Right lung (tissue), 5 donors: Measurements from ENCODE around the gene PREP. TPM values are rescaled to one million over a fixed set of nuclear protein-coding genes. Genes with fewer than 3 reads are reported as not detected.
"Not testable (repeated sequence)": the region's sequence is repeated elsewhere in the genome, so short reads cannot be mapped to it uniquely, and the experiment has no call there.

Experiments
- DNase-seq, 2 donors: peaks; one replicate each; pipeline ENCODE4 v3.0.0-alpha.2; 2013
- polyA plus RNA-seq, 5 donors: library from polyadenylated mRNA; unstranded; fragments of 120-200 nt; gene quantifications; one replicate each; pipeline versions ENCODE4 v1.2.1 to v1.2.3, GENCODE V29; 2013; ENCODE audit warnings: inconsistent platforms in 1 of 5, low replicate concordance in 1 of 5; ENCODE audit not compliant: insufficient read length in 5 of 5, insufficient read depth in 1 of 5

The PREP gene
- polyA plus RNA-seq, 5 donors = 33.2 to 39.5 (median 37.5) TPM

- DNase-seq = peak in 1 of 2 donors; percentile 7
Observed at GRCh38 chr6:105272786-105273185, 130.1 kb downstream of the PREP start.

- no peak for DNase-seq
Observed at GRCh38 chr6:105270511-105270910, 132.4 kb downstream of the PREP start.

- no peak for DNase-seq
Observed at GRCh38 chr6:105269390-105269789, 133.5 kb downstream of the PREP start.

GRCh38 chr6:105263685-105264610 is 138.9 kb downstream of the PREP start:
- no peak for DNase-seq

- no peak for DNase-seq
Observed at GRCh38 chr6:105259913-105260889, 142.7 kb downstream of the PREP start.

- DNase-seq = no peak
Observed at GRCh38 chr6:105258816-105259215, 144.1 kb downstream of the PREP start.

- peak in 1 of 2 donors; percentile 14 for DNase-seq
Observed at GRCh38 chr6:105257340-105257739, 145.5 kb downstream of the PREP start.

GRCh38 chr6:105256619-105257018 is 146.3 kb downstream of the PREP start:
- no peak for DNase-seq

- DNase-seq = no peak
Observed at GRCh38 chr6:105253787-105254186, 149.1 kb downstream of the PREP start.

GRCh38 chr6:105251689-105252088 is 151.2 kb downstream of the PREP start:
- DNase-seq = no peak

GRCh38 chr6:105250533-105250932 is 152.3 kb downstream of the PREP start:
- DNase-seq = no peak

GRCh38 chr6:105243487-105243886 is 159.4 kb downstream of the PREP start:
- DNase-seq = no peak

- DNase-seq = no peak
Observed at GRCh38 chr6:105235155-105235554, 167.7 kb downstream of the PREP start.

- DNase-seq = not testable (repeated sequence)
Observed at GRCh38 chr6:105231771-105232170, 171.1 kb downstream of the PREP start.

Other genes starting within 250 kb of the PREP start
- gene POPDC3, start 223.1 kb downstream of the PREP start, polyA plus RNA-seq = 1 to 10 TPM in 3 of 5 donors, under 1 TPM in 2; 0.88 to 3.8 (median 1.3) TPM